ENCODE measurements around the gene DMWD. TPM values are rescaled to one million over a fixed set of nuclear protein-coding genes. Genes with fewer than 3 reads are reported as not detected.

DMWD gene
- total RNA-seq, 1 donor from 2014 or later: 15.8 TPM

- no peak for DNase-seq (ENCODE audit: low read depth in 2 of 2)
These were observed 3.4 kb downstream of the DMWD start for GRCh38 chr19:45789035-45789786.

- DNase-seq (ENCODE audit: low read depth in 2 of 2): no peak
These were observed 6.1 kb downstream of the DMWD start for GRCh38 chr19:45786533-45786894.

- DNase-seq (ENCODE audit: low read depth in 2 of 2): no peak
These were observed 6.7 kb downstream of the DMWD start for GRCh38 chr19:45785781-45786532.

- DNase-seq (ENCODE audit: low read depth in 2 of 2): no peak
These were observed 7.5 kb downstream of the DMWD start for GRCh38 chr19:45785097-45785496.

- no peak for DNase-seq (ENCODE audit: low read depth in 2 of 2)
These were observed 8.5 kb downstream of the DMWD start for GRCh38 chr19:45784096-45784495.

- no peak for DNase-seq (ENCODE audit: low read depth in 2 of 2)
These were observed 9.5 kb downstream of the DMWD start for GRCh38 chr19:45782820-45783785.

- DNase-seq (ENCODE audit: low read depth in 2 of 2): no peak
These were observed 10.4 kb downstream of the DMWD start, which contains the start of gene DMPK for GRCh38 chr19:45782162-45782691. TSS of gene DMPK (minus strand) at chr19:45782490. CDS start at chr19:45782352, 138 bp downstream.

- DNase-seq (ENCODE audit: low read depth in 2 of 2): no peak
These were observed 11.2 kb downstream of the DMWD start for GRCh38 chr19:45781214-45782161.

GRCh38 chr19:45780448-45781213, 12.0 kb downstream of the DMWD start:
- no peak for DNase-seq (ENCODE audit: low read depth in 2 of 2)

- DNase-seq (ENCODE audit: low read depth in 2 of 2): no peak
These were observed 12.5 kb downstream of the DMWD start for GRCh38 chr19:45780146-45780447.

- DNase-seq (ENCODE audit: low read depth in 2 of 2): peak in 1 of 2 donors; percentile 89
These were observed 13.2 kb downstream of the DMWD start for GRCh38 chr19:45779231-45780145.

- DNase-seq (ENCODE audit: low read depth in 2 of 2): no peak
These were observed 14.5 kb downstream of the DMWD start for GRCh38 chr19:45778010-45778661.

GRCh38 chr19:45777395-45777961, 15.2 kb downstream of the DMWD start:
- no peak for DNase-seq (ENCODE audit: low read depth in 2 of 2)

GRCh38 chr19:45774765-45775164, 17.9 kb downstream of the DMWD start:
- DNase-seq (ENCODE audit: low read depth in 2 of 2): no peak

GRCh38 chr19:45773384-45773783, 19.3 kb downstream of the DMWD start:
- DNase-seq (ENCODE audit: low read depth in 2 of 2): no peak

- DNase-seq (ENCODE audit: low read depth in 2 of 2): no peak
These were observed 19.7 kb downstream of the DMWD start for GRCh38 chr19:45772912-45773311.

GRCh38 chr19:45772130-45772840, 20.4 kb downstream of the DMWD start:
- no peak for DNase-seq (ENCODE audit: low read depth in 2 of 2)
